GM18907 (cell line): Measurements from ENCODE around the gene GPR15.
A peak's percentile ranks its signal among the peaks of the same experiment; 100 is the strongest.

ENCODE experiments used
- ATAC-seq: cut with Tn5 transposase; IDR thresholded peaks from one replicate; pipeline ENCODE4 v1.9.1; 2021; ENCODE audit warnings: mild to moderate bottlenecking, moderate library complexity; ENCODE audit not compliant: unreplicated experiment

GPR15 gene

GRCh38 chr3:98529856-98530459, 1.8 kb upstream of the GPR15 start:
- ATAC-seq: no peak

DNA sequence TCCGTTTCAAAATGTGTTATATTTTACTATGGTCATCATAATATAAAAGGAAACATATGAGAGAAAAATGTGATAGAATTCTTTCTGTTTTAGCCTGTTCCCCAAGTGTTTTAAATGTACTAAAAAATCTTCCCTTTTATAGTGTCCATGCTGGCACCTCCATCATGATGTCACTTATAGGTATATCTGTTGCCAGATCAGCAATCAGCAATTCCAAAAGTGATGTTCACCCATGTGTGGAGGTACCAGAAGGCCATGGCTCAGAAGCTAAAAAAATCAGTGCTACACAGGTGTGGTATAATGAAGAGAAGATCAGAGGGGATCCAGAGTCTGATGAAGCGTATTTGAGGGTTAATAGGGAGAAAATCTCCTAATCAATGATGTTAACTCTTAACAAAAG, 1.1 kb upstream of the GPR15 start:
- ATAC-seq: peak; percentile 20

DNA sequence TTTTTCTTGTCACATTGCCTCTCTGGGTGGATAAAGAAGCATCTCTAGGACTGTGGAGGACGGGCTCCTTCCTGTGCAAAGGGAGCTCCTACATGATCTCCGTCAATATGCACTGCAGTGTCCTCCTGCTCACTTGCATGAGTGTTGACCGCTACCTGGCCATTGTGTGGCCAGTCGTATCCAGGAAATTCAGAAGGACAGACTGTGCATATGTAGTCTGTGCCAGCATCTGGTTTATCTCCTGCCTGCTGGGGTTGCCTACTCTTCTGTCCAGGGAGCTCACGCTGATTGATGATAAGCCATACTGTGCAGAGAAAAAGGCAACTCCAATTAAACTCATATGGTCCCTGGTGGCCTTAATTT, 478 bp downstream of the GPR15 start:
- ATAC-seq: no peak

DNA sequence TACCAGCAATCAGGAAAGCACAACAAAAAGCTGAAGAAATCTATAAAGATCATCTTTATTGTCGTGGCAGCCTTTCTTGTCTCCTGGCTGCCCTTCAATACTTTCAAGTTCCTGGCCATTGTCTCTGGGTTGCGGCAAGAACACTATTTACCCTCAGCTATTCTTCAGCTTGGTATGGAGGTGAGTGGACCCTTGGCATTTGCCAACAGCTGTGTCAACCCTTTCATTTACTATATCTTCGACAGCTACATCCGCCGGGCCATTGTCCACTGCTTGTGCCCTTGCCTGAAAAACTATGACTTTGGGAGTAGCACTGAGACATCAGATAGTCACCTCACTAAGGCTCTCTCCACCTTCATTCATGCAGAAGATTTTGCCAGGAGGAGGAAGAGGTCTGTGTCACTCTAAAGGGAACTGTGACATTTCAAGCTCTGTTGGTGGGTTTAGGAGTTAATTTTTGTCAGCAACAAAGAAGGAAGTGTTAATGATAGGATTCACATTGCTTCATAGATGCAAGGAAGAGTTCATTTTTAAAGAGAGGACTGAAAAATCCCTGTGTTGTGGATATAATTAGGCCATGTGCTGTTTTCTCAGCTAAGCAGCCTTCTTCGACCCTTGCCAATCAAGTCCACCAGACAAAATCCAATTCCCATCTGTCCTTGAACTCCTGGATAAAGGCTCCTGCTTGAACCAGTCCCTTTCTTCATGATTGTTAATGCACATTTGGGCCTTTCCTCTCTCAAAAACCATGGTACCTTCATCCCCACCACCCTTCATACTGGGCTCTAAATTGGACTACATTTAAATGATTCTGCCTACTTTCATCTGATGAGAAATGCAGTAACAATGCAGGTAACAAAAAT, 1.2 kb downstream of the GPR15 start:
- no peak for ATAC-seq

DNA sequence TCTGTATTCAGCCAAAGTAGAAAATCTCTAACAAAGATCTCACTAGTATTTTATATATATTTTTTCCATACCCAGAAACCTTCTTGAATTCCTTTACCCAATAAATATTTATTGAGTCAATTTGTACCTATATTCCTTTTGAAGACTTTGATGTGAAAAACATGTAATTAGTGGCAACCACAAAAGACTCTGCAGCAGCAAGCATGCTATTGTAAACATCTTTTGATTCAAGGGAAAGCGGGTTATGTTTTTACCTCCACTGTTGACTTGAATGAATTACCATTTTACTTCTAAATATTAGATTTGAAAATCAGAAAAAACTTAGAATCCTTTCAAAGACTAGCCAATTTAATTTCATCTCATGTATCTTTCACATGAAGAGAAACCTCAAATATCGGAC, 2.4 kb downstream of the GPR15 start:
- no peak for ATAC-seq

DNA sequence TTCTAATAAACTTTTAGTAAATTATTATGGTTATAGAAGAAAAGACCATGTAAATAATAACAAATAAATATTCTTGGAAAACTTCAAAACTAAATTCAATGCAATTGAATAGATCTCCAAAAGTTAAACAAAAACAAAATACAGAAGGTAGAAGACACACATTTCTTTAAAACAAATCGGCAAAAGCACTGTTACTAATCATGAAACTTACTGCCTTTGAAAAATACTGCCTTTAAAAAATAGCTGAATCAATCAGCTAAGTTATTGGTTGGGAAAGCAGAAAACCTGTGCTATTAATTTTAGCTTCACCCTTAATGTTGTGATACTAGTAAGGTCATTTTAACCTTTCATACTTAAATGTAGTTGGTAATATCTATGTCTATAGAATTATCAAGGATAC, 3.0 kb downstream of the GPR15 start:
- ATAC-seq: no peak

GRCh38 chr3:98536456-98537017, 4.8 kb downstream of the GPR15 start:
- peak; percentile 80 for ATAC-seq

DNA sequence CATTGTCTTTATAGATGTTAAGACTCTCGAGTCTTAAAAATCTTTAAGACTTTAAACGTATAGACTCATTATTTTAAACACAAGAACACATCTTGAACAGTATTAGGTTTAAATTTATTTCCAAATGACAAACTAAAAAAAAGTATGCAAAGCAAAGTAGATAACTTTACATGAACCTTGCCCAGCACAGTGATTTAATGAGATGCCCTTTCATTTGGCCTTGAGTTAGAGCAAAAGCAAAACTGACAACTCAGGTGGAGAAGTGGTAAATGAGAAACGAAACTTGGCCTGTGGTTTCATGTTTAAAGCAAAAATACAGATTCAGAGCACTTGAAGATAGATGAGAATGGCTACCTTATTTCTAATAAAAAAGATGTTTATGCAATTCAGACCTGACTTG, 8.6 kb downstream of the GPR15 start:
- peak; percentile 51 for ATAC-seq

DNA sequence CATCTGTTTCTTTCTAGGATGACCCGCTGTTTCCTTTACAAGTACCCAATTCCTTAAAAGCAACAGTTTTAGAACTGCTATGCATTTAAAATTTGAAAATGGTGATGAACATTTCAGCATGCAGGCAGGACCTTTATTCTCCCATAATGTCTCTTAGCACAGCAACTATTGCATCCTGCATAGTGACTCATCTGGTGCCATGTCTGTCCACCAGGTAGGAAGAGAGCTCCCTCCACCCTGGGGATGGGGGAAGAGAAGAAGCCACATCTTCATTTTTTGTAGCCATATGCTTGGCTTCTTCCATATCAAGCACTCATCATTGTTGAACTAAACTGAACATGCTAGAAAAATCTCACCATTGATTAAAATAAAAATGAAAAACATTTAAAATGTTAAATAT, 9.9 kb downstream of the GPR15 start:
- ATAC-seq: peak; percentile 27

- no peak for ATAC-seq
Observed at GRCh38 chr3:98542623-98543022, 10.8 kb downstream of the GPR15 start.

- peak; percentile 55 for ATAC-seq
Observed at GRCh38 chr3:98545940-98546339, 14.2 kb downstream of the GPR15 start.

- no peak for ATAC-seq
Observed at GRCh38 chr3:98548544-98548943, 16.8 kb downstream of the GPR15 start.

- no peak for ATAC-seq
Observed at GRCh38 chr3:98550833-98551232, 19.1 kb downstream of the GPR15 start.

DNA sequence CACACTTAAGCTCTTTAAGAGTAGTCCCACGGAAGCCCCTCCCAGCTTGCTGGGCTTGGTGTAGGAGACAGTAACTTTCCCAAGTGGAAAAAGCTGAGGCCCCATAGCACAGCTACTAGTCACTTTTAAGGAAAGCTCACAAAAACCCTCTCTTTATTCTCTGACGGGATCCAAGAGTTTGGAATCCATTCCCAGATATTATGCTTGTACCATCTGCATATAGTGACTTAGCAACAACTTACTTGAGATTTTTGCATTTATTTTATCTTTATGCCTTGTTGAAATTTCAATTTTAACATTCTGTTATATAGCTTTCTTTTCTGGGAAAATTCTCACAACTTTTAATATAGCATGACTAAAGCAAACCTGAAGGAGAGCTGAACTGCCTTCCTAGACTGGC, 19.5 kb downstream of the GPR15 start:
- ATAC-seq: no peak

- no peak for ATAC-seq
Observed at GRCh38 chr3:98551754-98552153, 20.0 kb downstream of the GPR15 start.

DNA sequence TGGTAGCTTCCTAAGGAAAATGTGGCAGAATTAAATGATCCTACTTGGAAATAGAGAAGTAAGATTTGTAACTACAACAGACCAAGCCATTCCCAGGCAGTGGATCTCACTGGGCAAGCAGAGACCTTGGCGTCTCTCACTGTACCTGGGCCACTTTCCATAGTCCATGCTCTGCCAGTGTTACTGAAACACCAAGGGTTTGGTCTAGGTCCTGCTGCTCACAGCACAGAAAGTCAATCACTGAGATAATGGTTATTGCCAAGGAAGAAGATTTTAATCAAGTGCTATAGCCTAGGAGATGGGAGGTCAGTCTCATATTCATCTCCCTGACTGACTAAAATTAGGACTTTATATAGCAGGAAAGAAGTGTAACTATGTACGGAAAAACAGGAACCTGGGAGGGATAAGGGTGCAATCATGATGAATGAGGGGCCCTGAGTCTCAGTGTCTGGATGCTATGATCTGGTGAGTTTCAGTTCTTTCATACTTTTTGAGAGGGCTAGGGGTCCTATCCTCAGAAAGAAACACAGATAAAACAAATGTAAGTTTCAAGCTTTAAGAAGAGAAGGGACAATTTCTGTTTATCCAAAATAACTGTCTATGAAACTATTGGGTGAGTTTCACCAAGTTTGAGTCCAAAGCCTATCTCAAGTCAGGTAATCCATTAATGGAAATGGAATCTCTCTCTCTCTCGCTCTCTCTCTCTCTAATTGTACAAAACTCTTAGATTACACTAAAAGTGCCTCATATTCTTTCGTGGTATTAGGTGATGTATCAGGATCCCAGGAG, 20.6 kb downstream of the GPR15 start:
- ATAC-seq: no peak

GRCh38 chr3:98553021-98553563, 21.3 kb downstream of the GPR15 start:
- ATAC-seq: no peak

- ATAC-seq: no peak
Observed at GRCh38 chr3:98553753-98554152, 22.0 kb downstream of the GPR15 start.

GRCh38 chr3:98554580-98554979, 22.8 kb downstream of the GPR15 start:
- ATAC-seq: no peak

- no peak for ATAC-seq
Observed at GRCh38 chr3:98555025-98555379, 23.2 kb downstream of the GPR15 start.
